ENCODE results near the gene PDIA5.

PDIA5 gene

DNA sequence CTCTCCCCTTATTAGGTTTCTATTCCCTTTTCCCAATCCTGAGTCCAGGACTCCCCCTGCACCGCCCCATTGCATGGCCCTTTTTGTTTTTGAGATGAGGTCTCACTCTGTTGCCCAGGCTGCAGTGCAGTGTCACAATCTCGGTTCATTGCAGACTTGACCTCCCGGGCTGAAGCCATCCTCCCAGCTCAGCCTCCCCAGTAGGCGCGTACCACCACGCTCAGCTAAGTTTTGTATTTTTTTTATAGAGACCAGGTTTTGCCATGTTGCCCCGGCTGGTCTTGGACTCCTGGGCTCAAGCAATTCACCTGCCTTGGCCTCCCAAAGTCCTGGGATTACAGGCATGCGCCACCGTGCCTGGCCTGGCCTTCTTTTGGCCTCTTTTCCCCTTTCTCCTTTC, 29.3 kb downstream of the PDIA5 start:
- TF ChIP-seq, protein P1, sequence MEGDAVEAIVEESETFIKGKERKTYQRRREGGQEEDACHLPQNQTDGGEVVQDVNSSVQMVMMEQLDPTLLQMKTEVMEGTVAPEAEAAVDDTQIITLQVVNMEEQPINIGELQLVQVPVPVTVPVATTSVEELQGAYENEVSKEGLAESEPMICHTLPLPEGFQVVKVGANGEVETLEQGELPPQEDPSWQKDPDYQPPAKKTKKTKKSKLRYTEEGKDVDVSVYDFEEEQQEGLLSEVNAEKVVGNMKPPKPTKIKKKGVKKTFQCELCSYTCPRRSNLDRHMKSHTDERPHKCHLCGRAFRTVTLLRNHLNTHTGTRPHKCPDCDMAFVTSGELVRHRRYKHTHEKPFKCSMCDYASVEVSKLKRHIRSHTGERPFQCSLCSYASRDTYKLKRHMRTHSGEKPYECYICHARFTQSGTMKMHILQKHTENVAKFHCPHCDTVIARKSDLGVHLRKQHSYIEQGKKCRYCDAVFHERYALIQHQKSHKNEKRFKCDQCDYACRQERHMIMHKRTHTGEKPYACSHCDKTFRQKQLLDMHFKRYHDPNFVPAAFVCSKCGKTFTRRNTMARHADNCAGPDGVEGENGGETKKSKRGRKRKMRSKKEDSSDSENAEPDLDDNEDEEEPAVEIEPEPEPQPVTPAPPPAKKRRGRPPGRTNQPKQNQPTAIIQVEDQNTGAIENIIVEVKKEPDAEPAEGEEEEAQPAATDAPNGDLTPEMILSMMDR (IDR thresholded peaks at IDR 0.05; ENCODE audit: low read depth, low read length, missing control alignments), result no peak
- in situ Hi-C loops (cut with HindIII; ENCODE audit: low pct_ligation_motif_present, low sequenced_read_pairs), result no loop called here
- H3K36me3 ChIP-seq (replicated peaks), result peaks cover 45% of the 10 kb centered on the region
- no peak overlapping the region for H3K27ac ChIP-seq
- no peak overlapping the region for H3K4me3 ChIP-seq (ENCODE audit: low read depth, low read length)
- DNase-seq, result no peak
- H3K27me3 ChIP-seq (replicated peaks), result no peaks in the 10 kb centered on the region

DNA sequence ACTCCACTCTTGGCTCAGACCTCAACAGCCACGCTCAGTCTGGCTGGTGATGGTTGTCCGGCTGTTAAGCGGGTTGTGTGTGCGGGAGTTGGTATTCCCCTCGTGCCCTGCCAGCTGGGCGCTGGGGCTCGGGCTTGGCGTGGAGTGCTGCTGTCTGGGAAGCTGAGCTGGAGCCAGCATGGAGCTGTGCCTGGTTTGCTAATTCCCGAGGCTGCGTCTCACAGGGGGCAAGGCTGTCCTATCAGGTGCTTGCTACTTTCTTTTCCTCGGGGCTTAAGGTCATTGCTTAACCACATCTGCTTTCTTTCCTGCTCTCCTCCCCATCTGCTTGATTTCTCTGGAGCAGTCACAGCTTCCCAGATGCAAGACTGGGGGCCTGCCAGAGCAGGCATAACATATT, 29.9 kb downstream of the PDIA5 start:
- Histone ChIP-seq H3K27ac (no peak overlapping the region), H3K27me3 (replicated peaks) (no peaks in the 10 kb centered on the region), H3K4me3 (ENCODE audit: low read depth, low read length) (no peak overlapping the region), H3K36me3 (replicated peaks) (peaks cover 46% of the 10 kb centered on the region)
- TF ChIP-seq, protein P1 (IDR thresholded peaks at IDR 0.05; ENCODE audit: low read depth, low read length, missing control alignments), result no peak
- DNase-seq, result no peak
- in situ Hi-C loops (cut with HindIII; ENCODE audit: low pct_ligation_motif_present, low sequenced_read_pairs), result no loop called here

DNA sequence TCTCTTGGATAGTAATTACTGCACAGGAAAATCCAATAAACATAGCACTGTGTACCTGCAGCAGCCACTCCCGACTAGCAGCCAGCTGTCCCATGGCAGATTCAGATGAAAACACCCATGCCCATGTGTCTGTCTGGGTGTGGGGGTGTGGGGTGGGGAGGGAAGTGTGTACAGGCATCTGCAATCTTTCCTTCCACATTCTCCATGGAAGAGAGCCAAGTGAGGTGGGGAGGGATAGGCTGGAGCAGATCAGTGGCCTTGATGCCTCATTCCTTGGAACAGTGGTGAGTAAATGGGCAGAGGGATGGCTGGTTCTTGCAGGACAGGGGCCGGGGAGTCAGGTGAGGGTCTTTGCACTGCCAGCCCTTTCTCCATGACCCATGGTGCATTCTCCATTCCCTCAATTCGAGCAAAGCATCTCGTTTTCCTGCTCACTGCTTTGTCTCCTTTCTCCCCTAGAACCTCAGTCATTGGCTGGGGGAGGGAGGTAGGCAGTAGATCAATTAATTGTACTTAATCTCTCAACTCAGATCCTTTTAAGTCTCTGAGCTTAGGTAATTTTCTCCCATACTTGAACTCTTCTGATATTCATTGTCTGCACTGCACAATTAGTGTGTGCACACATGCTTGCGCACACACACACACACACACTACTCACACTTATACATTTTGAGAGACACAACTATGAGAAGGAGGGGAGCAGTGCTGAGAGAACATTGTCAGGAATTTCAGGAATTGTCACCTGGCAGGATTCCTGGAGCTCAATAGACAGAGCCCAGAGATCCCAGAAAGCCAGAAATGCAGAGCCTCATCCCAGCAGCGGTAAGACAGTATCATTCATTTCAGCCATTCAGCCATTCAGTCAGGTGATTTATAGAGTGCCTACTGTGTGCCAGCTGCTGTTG, 31.9 kb downstream of the PDIA5 start:
- no peak for DNase-seq
- Histone ChIP-seq H3K27me3 (replicated peaks) (no peaks in the 10 kb centered on the region), H3K36me3 (replicated peaks) (peaks cover 44% of the 10 kb centered on the region), H3K27ac (no peak overlapping the region), H3K4me3 (ENCODE audit: low read depth, low read length) (no peak overlapping the region)
- TF ChIP-seq, protein P1 (IDR thresholded peaks at IDR 0.05; ENCODE audit: low read depth, low read length, missing control alignments), result no peak
- in situ Hi-C loops (cut with HindIII; ENCODE audit: low pct_ligation_motif_present, low sequenced_read_pairs), result no loop called here

DNA sequence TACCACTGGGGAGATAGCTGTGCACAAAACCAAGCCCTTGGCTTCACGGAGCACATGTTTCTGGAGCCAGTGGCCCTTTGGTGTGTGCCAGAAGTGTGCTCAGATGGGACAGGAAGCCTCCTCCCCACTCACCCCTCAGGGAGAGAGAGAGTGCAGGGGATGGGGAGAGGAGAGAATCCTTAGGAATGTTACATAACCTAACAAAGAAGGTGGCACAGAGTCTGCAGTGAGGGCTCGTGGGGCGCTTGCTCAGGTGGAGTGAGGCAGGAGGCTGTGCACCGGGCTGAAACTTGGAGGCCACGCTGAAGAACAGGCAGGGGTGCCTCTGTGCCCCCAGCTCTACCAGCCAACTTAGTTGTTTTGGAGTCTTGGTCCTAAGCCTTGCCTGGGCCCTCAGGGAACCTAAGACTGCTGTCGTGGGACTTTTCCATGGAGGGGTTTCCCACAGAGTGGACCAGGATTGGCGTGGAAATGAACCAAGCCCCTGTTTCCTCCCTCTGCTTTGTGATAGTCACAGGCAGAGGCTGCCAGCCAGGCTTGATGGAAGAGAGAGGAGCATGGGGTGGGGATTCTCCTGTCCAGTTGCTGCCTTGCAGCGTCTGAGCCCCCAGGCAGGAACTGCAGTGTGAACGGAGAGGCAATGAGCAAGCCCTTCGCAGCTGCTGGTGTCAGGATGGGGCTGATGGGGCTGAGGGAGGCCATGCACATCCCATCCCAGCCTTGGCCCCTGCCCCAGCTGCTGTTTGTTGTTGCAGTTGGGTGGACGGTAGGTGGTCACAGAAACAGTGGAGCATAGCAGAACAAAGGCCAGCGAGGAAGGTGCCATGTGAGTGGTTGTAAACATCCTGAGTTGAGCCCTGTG, 32.7 kb downstream of the PDIA5 start:
- in situ Hi-C loops (cut with HindIII; ENCODE audit: low pct_ligation_motif_present, low sequenced_read_pairs), result no loop called here

DNA sequence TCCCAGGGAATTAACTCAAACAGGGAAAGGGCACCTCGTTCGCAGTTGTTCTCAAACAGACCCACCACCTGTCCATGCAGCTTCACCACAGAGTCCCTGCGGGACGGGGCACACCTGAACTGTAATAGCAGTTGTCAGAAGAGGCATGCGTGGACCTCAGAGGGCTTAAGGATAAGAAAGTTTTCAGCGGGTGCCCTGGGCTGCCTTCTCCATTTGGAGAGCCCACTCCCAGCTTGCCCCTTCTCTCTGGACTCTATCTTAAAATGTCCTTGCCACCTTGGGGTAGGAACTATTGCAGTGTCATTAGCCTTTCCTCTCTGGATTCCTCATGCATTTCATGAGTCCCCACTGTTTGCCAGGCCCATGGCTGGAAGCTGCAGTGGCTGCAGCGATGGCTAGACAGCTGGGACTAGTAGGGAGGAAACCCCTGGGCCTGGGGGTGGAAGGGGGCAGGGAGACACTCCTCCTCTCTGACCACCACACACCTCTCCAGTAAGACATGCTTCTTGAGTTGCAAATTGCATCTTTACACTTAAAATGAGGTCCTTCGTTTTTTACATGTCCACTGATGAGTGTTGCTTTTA, 33.5 kb downstream of the PDIA5 start:
- H3K27me3 ChIP-seq (replicated peaks), result no peaks in the 10 kb centered on the region
- H3K27ac ChIP-seq, result no peak overlapping the region
- H3K36me3 ChIP-seq (replicated peaks), result peaks cover 55% of the 10 kb centered on the region
- DNase-seq, result no peak
- TF ChIP-seq, protein P1 (IDR thresholded peaks at IDR 0.05; ENCODE audit: low read depth, low read length, missing control alignments), result no peak
- H3K4me3 ChIP-seq (ENCODE audit: low read depth, low read length), result no peak overlapping the region
- in situ Hi-C loops (cut with HindIII; ENCODE audit: low pct_ligation_motif_present, low sequenced_read_pairs), result no loop called here

More for the DNA sequence above, 32.7 kb downstream of the PDIA5 start:
- TF ChIP-seq, protein P1 (IDR thresholded peaks at IDR 0.05; ENCODE audit: low read depth, low read length, missing control alignments), result no peak
- Histone ChIP-seq H3K27ac (no peak overlapping the region), H3K4me3 (ENCODE audit: low read depth, low read length) (no peak overlapping the region), H3K36me3 (replicated peaks) (peaks cover 48% of the 10 kb centered on the region), H3K27me3 (replicated peaks) (no peaks in the 10 kb centered on the region)
- no peak for DNase-seq

Data from brain microvascular endothelial cell (primary cell).